GM20431 (cell line): ENCODE results near the gene ZMIZ1.

Experiments
- in situ Hi-C: fragments of 300-500 bp; cut with MseI, MboI; formaldehyde crosslinking; loops from one replicate; pipeline ENCODE4 v1.15.0; 2020; ENCODE audit warnings: low sequenced_read_pairs; ENCODE audit not compliant: unreplicated experiment

Gene ZMIZ1

DNA sequence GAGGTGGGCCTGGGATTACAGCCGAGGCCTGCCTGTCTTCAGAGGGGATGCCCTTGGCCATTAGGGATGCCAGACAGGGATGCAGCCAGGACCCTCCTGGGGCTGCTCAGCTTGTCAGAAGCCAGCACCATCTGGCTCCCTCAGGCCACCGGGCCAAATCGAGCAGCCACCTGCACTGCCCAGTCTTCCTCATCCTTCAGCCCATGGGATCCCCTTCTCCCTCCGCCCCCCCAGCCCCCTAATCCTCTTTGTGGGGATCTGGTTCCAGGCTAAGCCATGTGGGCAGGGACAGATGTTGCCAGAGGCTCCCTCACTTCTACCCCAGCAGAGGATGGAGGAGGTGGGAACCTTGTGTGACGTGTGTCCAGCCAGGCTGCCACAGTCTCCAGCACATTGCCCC, 141.1 kb downstream of the ZMIZ1 start:
- in situ Hi-C loops, result no loop called here

DNA sequence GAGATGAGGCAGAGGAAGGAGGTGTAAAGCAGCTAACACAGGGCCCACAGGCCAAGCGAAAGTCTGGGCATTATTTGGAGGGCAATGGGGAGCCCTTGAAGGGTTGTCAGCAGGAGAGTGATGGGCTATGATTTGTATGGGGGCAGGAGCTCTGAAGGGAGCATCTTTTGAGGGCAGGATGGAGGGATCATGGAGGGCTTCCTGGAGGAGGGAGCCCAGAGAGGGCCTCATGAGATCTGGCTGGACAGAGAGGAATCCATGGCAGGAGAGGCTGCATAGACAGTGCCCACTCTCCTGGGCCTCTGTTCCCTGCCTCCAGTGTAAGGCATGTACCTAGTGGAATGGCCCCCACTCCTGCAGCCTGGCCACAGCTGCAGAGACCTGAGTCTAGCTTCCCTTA, 141.9 kb downstream of the ZMIZ1 start:
- in situ Hi-C loops, result no loop called here

DNA sequence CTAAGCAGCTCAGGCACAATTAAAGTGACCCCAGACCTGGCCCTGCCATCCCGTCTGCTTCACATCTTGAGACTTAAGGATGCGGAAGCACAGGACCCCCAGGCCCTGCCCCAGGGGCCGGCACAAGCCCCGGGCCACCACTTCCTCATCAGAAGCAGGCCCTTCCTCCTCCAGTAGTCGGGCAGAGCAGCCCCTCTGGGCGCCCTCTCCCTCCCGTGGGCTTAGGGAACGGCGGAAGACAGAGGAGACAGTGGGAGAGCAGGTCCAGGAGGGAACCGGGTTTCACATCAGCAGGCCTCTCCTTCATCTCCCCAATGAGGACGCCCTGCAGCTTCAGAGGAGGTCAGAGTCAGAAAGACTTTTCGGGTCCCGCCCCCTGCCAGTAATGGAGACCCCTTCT, 142.8 kb downstream of the ZMIZ1 start:
- in situ Hi-C loops, result no loop called here

DNA sequence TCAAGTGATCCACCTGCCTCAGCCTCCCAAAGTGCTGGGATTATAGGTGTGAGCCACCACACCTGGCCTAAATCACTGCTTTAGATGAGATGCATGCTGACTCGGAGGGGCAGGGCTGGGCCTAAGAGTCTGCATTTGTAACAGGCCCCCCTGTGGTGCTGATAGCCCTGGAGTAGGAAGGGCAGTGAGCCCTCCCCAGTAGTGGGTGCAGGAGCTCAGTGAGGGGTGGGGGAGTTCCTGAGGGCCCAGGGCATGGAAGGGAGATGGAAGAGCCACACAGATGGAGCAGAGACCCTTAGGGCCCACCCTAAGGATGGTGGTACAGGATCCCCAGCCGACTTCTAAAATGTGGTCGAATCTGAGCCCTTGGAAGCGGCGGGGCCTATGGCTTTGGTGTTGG, 146.8 kb downstream of the ZMIZ1 start:
- in situ Hi-C loops, result no loop called here

DNA sequence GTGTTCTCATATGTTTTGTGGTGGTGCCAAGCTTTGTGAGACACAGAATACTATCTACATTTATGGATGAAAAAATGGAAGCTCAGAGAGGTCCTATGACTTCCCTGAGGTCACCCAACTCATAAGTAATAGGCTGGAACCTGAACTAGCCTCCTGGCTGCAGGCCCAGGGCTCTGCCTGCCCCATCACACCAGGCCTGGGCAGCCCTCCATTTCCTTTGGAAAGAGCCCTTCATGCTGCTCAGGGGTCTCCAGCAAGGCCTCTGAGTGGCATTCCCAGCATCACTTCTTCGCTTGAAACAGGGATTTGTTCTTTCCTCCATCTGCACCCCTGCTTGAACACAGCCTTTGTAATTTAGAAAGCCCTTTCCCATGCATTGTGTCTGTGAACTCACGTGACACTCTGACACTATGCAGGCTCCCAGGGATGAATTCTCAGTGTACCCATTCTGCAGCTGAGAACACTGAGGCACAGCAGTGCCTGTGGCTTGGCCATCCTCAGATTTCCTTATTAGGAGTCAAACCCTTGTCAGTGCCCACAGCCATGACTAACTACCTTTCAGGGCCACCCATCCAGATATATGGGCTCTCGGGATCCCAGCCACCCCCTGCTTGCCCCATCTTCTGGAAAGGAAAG, 150.7 kb downstream of the ZMIZ1 start:
- in situ Hi-C loops, result no loop called here

DNA sequence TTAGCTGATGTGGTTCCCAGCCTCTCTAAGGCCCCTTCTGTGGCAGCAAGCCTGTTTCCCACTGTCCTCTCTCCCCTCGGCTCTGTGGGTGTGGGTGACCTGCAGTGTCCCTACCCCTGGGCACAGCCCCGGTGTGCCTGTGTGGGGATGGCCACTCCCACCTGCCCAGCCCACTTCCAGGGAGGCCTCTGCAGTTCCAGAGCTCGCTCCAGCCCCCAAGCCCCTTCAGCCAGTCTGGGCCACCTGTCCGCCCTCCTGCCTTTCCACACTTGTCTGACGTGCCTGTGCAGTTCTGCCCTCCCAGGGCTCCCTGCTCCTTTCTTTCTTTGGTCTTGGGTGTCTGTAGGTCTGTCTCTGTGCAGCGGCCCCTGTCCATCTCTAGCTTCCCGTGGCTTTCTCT, 151.5 kb downstream of the ZMIZ1 start:
- in situ Hi-C loops, result no loop called here

DNA sequence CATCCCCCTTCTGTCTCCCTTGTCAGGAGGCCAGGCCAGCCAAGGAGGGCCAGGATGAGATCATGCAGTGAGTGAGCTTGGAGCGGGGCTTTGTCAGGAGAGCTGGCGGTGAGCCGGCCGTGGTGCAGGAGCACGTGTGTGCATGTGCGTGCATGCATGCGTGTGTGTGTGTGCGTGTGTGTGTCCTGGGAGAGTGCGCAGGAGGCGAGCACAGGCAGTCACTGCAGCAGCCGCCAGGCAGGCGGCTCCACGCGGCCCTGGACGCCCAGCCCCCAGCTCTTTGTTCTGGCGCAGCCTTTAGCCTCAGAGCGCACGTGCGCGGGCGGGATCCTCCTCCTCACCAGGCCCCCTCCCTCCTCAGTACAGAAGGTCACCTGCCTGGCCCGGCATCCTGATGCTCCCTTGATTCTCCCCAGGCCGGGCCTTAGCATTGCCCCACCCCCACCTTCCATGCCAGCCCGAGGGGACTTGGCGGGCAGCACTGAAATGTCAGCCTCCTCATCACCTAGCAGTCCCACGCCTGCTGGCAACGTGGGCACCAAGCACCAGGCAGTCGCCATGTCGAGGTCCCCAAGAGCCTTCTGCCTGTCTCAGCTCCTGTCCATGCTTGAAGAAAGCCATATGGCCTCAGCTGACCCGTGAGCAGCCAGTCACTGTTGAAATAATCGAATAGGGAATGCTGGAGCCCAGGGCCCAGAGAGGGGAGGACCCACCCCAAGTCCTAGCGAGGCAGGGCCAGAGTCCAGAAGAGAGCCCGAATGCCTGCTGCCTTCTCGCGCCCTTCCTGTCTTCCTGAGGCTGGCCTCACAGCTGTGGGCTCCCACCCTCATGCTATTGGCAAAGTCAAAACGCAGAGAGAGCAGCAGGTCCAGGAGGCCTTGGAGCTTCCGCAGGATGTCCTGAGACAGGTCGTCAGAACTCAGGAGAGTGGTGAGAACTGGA, 152.6 kb downstream of the ZMIZ1 start:
- in situ Hi-C loops, result no loop called here

DNA sequence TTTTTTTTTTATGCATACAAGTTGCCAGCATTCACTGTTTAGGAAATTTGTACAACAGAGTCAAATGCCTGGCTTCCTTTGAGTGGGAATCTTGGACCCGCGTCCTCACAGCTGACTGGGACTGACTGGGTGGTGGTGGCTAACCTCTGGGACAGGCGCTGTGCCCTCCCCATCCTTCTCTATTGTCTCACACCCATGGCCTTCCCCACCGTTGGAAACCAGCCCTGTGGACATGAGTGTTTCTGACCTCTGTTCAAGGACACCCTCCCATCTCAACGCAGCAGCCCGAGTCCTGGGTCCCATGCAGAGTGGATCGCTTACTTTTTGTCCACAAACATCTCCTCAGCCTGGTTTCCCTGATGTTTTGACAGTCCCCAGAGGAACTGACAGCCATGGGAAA, 153.4 kb downstream of the ZMIZ1 start:
- in situ Hi-C loops, result no loop called here

DNA sequence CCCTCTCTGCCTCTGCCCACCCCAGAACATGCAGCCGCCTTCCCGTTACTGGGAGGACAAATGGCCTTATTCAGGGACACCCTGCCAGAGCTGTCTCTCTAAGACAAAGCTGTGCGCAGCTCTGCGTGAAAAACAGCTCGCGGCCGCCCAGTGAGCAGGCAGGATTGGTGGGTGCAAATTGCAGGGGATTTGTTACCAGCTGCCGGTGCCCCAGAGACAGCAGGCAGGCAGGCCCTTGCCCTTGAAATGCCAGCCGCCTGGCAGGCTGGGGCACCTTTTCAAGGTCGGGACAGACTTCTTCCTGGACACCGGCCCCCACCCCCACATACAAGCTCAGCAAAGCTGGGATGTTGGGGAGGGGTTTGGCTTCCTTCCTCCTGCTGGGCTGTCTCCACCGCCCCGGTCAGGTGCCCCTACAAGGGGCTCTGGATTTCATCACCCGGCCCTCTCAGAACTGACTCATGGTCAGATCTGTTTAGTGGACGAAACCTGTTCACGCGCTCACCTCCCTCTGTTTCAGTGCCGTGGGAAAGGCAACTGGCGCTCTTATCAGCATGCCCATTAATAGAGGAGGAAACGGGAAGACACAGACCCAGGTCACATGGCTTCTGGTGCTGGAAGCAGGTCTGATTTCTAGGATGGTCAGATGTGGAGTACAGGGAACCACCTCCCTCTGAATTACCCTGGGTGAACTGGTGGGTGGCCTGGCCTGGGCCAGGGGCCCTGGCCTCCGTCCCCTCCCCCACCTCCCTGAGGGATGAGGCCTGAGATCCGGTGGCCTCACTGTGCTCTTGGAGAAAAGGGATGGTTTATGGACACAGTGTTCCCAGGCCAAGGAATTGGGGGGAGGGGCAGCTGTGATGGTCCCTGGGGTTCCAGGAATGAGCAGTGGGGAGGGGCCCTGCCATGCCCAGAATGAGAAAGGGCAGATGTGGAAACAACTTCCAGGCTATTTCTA, 154.6 kb downstream of the ZMIZ1 start:
- in situ Hi-C loops, result no loop called here

DNA sequence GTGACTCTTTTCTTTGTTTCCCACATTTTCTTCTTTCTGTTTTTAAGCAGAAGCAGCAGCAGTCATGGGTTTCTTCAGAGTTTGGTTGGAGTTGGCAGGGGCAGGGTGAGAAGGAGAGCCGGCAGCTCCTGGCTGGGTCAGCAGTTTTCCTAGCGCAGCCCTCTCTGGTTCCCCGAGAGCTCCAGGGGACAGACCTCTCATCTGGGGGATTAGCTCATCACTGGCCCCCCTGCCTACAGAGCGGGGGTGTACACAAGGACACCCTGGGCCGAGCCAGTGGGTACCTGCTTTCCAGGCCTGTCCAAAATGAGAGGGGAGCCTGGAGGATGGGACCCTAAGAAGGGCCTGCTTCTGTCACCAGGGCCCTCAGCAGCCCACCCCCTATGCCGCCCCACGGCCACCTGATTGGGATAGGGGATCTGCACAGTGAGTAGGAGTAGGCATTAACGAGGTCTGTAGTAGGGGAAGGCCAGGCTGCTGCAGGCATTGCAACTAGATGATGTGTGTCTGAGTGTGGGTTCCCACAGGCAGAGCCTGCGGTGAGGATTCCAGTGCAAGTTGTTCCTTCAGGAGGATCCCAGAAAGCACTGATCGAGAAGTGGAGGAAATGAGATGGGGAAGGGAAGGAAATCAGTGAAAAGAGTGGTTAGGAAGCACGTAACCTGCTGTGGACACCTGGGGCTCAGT, 155.6 kb downstream of the ZMIZ1 start:
- in situ Hi-C loops, result no loop called here

DNA sequence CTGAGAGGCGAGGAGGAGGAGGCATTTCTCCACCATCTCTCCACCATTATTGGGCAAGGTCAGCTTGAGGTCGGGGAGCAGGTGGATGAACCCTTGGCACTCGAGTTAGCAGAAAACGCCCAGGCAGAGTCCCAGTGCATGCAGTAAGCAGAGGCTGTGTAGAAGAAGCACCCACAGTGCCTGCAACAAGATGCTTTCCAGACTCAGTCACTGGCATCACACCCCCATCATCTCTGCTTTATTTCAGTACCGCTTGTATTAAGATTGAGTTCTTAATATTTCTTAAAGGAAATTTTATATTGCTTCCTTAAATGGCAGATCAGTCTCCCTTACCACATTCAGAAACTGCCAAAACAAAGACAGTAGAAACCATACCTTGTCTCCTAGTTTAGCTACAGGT, 156.2 kb downstream of the ZMIZ1 start:
- in situ Hi-C loops, result no loop called here

DNA sequence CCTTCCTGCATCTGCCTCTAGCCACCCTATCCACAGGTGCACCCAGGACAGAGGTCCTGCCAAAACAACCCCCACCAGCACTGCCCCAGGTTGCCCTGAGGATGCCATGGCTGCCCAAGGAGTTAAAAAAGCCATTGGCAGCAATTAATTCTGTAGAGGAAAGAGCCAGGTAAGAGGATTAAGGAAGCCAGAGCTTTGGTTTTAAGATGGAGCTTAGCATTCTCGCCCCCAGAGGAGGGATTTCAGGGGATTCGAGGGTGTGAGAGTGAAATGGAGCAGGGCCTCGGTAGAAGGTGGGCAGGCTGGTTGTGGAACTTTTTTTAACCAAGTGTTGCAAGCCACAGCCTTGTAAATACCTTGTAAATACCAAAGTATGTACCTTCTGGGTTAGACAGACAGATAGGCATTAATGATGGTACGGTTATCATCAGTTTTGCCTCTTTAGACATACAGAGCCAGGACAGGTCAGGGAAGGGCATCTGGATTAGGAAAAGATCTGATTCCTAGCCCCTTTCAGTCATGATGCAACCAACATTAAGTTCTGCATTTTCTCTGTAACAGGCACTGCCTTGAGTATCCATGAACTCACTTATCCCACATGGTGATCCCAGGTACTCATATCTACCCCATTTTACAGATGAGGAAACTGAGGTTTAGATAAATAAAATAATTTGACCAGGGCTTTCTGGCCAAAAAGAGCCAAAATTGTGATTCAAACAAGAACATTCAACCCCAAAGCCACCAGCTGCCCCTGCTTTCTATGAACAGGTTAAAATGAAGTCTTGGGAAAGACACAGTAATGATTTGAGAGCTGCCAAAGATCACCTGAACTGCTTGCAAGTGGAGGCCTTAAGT, 157.9 kb downstream of the ZMIZ1 start:
- in situ Hi-C loops, result no loop called here

DNA sequence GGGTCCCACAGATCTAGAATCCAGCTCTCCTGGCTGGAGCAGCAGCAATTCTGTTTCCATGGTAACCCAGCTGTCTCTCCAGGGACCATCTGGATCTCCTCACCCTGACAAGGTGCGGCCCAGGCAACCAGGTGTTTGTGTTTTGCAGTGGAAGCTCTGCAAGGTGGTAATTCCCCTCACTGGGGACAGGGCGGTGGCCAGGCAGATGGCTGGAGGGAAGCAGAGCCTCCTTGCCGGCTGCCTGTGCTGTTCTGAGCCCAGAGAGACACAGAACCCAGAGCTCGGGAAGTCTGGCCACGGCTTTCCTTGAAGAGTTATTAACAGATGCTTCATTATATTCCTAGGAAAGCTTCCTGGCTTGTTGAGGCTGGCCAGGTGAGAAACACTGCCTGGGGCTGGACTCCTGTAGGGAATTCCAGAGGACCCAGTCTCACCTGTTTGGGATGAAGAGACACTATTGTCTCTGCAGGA, 160.3 kb downstream of the ZMIZ1 start:
- in situ Hi-C loops, result no loop called here

DNA sequence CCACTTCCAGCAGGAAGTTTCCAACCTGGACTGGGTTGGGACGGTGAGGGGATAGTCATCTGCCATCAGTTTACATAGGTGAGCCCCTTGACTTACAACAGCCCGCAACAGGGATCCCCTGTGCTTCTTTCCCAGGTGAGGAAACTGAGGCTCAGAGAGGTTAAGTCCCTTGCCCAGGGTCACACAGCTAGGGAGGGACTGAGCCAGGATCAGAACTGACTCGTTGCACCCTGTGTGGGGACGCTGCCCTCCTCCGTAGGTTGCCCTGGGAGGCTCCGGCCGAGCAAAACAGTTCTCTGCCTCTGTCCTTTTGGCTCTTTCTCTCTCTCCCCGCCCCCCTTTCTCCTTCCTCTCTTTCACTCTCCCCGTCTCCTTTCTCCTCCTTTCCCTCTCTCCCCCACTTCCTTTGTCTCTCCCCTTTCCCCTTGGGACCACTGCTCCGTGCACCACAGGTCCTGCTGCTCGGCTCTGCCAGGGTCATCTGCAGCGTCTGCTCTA, 161.1 kb downstream of the ZMIZ1 start:
- in situ Hi-C loops, result no loop called here

DNA sequence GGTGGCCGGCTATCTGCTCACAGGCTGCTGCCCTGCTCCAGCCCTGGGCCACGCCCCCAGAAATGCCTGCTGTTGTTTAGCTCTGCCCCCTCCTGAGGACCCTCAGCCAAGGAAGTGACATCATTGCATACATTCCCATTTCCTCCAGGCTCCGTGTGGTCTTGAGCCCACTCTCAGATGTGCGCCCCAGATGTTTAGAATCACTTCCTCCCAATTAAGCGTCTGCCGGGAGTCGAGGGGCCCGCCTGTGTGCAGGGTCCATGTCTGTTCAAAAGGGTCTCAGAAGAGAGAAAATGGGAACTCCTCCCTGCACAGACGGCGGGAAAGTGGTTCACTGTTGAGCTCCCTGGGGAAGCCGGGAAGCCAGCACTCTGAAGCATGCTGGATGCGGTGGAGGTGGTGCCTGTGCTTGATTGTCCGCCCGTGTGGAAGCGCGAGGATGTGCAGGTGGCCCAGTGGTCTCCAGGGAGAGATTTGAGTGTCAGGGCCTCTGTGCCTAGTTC, 161.6 kb downstream of the ZMIZ1 start:
- in situ Hi-C loops, result no loop called here

DNA sequence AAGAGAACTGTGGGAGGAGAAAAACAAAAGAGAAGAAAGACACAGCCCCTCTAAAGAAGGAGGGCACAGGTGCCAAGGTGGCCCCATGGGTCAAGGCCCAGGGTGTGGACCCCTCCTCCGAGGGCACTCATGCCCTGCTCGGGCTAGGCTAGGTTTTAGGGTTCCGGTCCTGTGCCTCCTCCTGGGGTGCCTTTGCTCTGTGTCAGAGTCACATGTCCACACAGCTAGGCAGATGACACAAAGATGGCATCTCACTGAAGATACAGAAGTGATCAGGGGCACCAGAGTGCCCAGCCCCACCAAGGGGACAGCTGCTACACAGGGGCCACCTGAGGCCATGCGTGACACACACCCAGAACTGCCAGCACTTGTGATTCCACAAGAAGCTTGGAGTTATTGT, 162.1 kb downstream of the ZMIZ1 start:
- in situ Hi-C loops, result no loop called here

DNA sequence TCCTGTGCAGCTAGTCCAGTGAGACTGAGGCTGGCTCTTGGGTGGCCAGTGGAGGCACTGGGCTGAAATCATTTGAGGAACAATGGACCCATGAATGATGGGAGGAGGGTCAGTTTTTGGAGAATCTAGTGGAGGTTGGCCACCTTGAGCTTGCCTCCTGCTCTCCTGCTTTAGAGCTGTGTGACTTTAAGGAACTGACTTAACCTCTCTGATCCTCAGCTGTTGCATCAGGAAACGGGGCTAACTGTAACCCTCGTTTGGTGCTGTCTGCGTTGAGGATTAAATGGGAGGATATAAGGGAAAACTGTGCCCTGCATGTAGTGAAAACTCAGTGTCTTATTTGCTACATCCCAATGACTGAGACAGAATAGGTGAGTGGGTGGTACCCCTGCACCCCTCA, 163.1 kb downstream of the ZMIZ1 start:
- in situ Hi-C loops, result no loop called here

DNA sequence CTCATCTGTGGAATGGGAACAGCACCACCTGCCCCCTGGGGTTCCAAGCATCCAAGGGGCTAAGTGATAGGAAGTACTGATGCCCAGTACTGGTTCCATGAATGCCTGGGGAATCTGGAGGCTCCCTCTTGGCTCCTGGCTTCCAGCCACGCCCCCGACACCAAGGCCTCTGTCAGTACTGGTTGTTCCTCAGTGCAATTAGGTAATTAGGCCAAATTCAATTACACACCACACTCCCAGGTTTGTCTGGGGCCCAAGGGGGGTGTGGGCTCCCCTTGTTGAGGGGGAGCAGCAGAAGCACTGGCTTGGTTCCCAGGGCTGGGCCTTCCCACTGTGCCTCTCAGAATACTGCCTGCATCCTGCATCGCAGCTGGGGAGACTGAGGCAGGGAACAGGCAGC, 164.1 kb downstream of the ZMIZ1 start:
- in situ Hi-C loops, result no loop called here
